Small intestine (tissue), 7 donors: ENCODE data around the gene TMEM53. TPM values are rescaled to one million over a fixed set of nuclear protein-coding genes. Genes with fewer than 3 reads are reported as not detected.
A peak's percentile ranks its signal among the peaks of the same experiment; 100 is the strongest.

ENCODE experiments used
- DNase-seq, 2 donors: peaks; one replicate each; pipeline versions ENCODE4 v3.0.0 to v3.0.0-alpha.2; 2013
- FAIRE-seq: peaks from 2 replicates; lab custom pipeline; 2012; peaks lifted over from hg19 to GRCh38; lab: Jason Lieb, UNC
- H3K27ac ChIP-seq, 3 donors: one replicate each; pipeline ENCODE4 v1.5.1; 2013; ENCODE audit warnings: low read length in 2 of 3, mild to moderate bottlenecking in 2 of 3, control low read depth in 1 of 3, inconsistent platforms in 1 of 3, low read depth in 1 of 3, moderate library complexity in 1 of 3
- H3K27me3 ChIP-seq, 3 donors: one replicate each; pipeline ENCODE4 v1.6.1; 2013; ENCODE audit warnings: low read length in 3 of 3, inconsistent platforms in 1 of 3; ENCODE audit not compliant: control insufficient read depth in 3 of 3, insufficient read depth in 3 of 3
- H3K36me3 ChIP-seq, 3 donors: one replicate each; pipeline ENCODE4 v1.6.1; 2013; ENCODE audit warnings: low read length in 3 of 3, inconsistent platforms in 1 of 3, low read depth in 1 of 3, mild to moderate bottlenecking in 1 of 3, moderate library complexity in 1 of 3; ENCODE audit not compliant: control insufficient read depth in 3 of 3, insufficient read depth in 2 of 3
- H3K4me1 ChIP-seq, 3 donors: one replicate each; pipeline ENCODE4 v1.6.1; 2013; ENCODE audit warnings: low read length in 2 of 3, inconsistent platforms in 1 of 3, low read depth in 1 of 3, mild to moderate bottlenecking in 1 of 3, moderate library complexity in 1 of 3; ENCODE audit not compliant: control insufficient read depth in 3 of 3, insufficient read depth in 2 of 3
- H3K4me3 ChIP-seq, 3 donors: one replicate each; pipeline ENCODE4 v1.5.1; 2013; ENCODE audit warnings: low read length in 3 of 3, control low read depth in 1 of 3, inconsistent platforms in 1 of 3, low read depth in 1 of 3, mild to moderate bottlenecking in 1 of 3, moderate library complexity in 1 of 3
- H3K9me3 ChIP-seq, 2 donors: one replicate each; pipeline ENCODE4 v1.6.1; 2013; ENCODE audit warnings: low read depth in 1 of 2, low read length in 1 of 2; ENCODE audit not compliant: control insufficient read depth in 2 of 2, insufficient read depth in 1 of 2
- WGBS, 3 donors: extraction: QIAGEN DNeasy Blood & Tissue Kit; methylation state at CpG; one replicate each; pipeline ENCODE4 v1.1.7; 2013; 5-methylcytosine and 5-hydroxymethylcytosine counted together
- polyA plus RNA-seq, 4 donors: library from polyadenylated mRNA; stranded (reverse) in 3 of 4; unstranded in 1 of 4; fragments of 200-250 nt in 3 of 4; fragments of 120-200 nt in 1 of 4; gene quantifications; one replicate each; pipeline versions ENCODE4 v1.2.1 to v1.2.3, GENCODE V29; 2013
- donor health status: healthy with polysubstance abuse.
- donor health status: control.
- donor health status: control.
- donor health status: Bipolar disorder and iron deficiency.
- donor health status: healthy.

The TMEM53 gene
- polyA plus RNA-seq, 4 donors, result 16.6 to 27.2 (median 22.8) TPM

DNA sequence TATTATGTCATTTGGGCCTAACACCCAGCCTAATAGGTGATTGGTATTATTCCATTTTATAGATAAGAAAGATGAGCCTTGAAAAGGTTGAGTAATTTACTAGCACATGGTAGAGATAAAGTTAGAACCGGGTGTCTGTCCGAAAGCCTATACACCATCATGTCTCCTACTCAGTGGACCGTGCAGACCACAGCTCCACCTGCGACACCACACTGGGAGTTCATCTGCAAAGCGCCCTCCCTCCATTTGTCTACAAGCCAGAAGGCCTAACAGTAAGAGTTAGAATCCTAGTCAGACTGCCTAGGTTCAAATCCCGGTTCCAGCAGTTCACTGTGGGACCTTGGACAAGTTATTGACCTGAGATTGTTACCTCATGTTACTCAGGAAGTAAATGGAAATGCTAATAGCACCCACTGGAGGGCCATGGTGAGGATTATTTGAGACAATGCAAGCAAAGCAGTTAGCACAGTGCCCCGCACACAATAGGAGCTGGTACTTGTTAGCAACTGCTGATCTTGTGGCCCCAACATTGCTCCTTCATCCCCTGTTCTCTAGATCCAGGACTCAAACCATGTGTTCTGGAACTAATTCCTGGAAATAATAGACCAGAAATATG is 20.7 kb upstream of the TMEM53 start:
- DNase-seq, result no peak
- Histone ChIP-seq H3K36me3 (no peaks in the 10 kb centered on the region), H3K27ac (no peak overlapping the region), H3K27me3 (no peaks in the 10 kb centered on the region), H3K4me1 (no peaks in the 10 kb centered on the region), H3K4me3 (no peak overlapping the region), H3K9me3 (no peaks in the 10 kb centered on the region)
- WGBS, 3 donors, result 83 to 87% (median 86%) methylated on average over 7 of the region's 7 CpGs
- FAIRE-seq, result no peak

GRCh38 chr1:44693900-44694299 is 19.6 kb upstream of the TMEM53 start:
- H3K9me3 ChIP-seq, result no peaks in the 10 kb centered on the region
- no peaks in the 10 kb centered on the region for H3K4me1 ChIP-seq
- WGBS, 3 donors, result 91 to 96% (median 91%) methylated on average over 3 of the region's 3 CpGs
- no peak overlapping the region for H3K4me3 ChIP-seq
- DNase-seq (no peak), FAIRE-seq (no peak)
- H3K27me3 ChIP-seq, result no peaks in the 10 kb centered on the region
- H3K27ac ChIP-seq, result no peak overlapping the region
- H3K36me3 ChIP-seq, result no peaks in the 10 kb centered on the region

- WGBS, 3 donors, result 82 to 97% (median 83%) methylated on average over 2 of the region's 2 CpGs
- Histone ChIP-seq H3K27me3 (no peaks in the 10 kb centered on the region), H3K4me1 (no peaks in the 10 kb centered on the region), H3K36me3 (no peaks in the 10 kb centered on the region), H3K27ac (no peak overlapping the region), H3K9me3 (no peaks in the 10 kb centered on the region), H3K4me3 (no peak overlapping the region)
- no peak for DNase-seq
- FAIRE-seq, result no peak
Measured at GRCh38 chr1:44693159-44693558, 18.9 kb upstream of the TMEM53 start.

DNA sequence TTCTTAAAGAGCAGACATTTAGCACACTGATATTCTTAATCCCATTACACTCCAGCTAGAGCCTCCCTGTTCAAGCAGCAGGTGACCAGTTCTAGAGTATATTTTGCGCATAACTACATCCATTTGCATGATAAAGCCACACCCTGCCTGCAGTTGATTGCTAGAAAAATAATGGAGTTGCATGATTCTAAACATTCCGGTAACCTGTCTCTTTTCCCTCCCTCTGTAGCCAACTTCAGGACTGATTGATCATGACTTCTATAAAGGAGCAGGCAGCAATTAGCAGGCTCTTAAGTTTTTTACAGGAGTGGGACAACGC is 15.1 kb upstream of the TMEM53 start:
- H3K27me3 ChIP-seq, result no peaks in the 10 kb centered on the region
- DNase-seq, result no peak
- no peak for FAIRE-seq
- H3K36me3 ChIP-seq, result no peaks in the 10 kb centered on the region
- H3K9me3 ChIP-seq, result no peaks in the 10 kb centered on the region
- H3K4me3 ChIP-seq, result no peak overlapping the region
- H3K4me1 ChIP-seq, result no peaks in the 10 kb centered on the region
- no peak overlapping the region for H3K27ac ChIP-seq
- 50 to 77% (median 73%) methylated on average over 3 of the region's 3 CpGs for WGBS, 3 donors

- no peak for FAIRE-seq
- no peaks in the 10 kb centered on the region for H3K9me3 ChIP-seq
- H3K27ac ChIP-seq, result no peak overlapping the region
- 57 to 79% (median 64%) methylated on average over 12 of the region's 12 CpGs for WGBS, 3 donors
- H3K4me1 ChIP-seq, result no peaks in the 10 kb centered on the region
- peak in 1 of 2 donors; percentile 60 for DNase-seq
- no peaks in the 10 kb centered on the region for H3K36me3 ChIP-seq
- no peaks in the 10 kb centered on the region for H3K27me3 ChIP-seq
- no peak overlapping the region for H3K4me3 ChIP-seq
Measured at GRCh38 chr1:44688760-44689446, 14.6 kb upstream of the TMEM53 start.

DNA sequence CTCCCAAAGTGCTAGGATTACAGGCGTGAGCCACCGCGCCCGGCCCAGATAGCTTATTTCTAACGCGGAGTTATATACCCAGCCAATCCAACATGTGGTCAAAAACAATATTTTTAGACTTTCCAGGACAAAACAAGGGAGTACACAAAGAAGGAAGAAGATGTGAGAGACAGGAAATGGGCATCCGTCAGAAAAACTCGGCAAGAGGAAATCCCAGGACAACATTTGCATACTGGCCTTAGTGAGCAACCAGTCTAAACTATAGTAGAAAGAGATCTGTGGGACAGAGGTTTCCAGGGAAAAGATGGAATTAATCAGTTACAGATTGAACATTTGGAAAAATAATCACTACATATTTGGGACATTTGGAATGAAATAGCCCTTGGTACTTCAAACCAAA is 11.6 kb upstream of the TMEM53 start:
- peaks cover 0 to 3% (median 0%) of the 10 kb centered on the region in 3 donors for H3K4me1 ChIP-seq
- no peaks in the 10 kb centered on the region for H3K36me3 ChIP-seq
- no peak overlapping the region for H3K4me3 ChIP-seq
- WGBS, 3 donors, result 87 to 94% (median 90%) methylated on average over 8 of the region's 8 CpGs
- DNase-seq (no peak), FAIRE-seq (no peak)
- no peaks in the 10 kb centered on the region for H3K27me3 ChIP-seq
- H3K27ac ChIP-seq, result no peak overlapping the region
- no peaks in the 10 kb centered on the region for H3K9me3 ChIP-seq

- H3K27me3 ChIP-seq, result no peaks in the 10 kb centered on the region
- peaks cover 0 to 3% (median 0%) of the 10 kb centered on the region in 3 donors for H3K4me1 ChIP-seq
- DNase-seq (no peak), FAIRE-seq (no peak)
- H3K9me3 ChIP-seq, result no peaks in the 10 kb centered on the region
- no peaks in the 10 kb centered on the region for H3K36me3 ChIP-seq
- H3K27ac ChIP-seq, result no peak overlapping the region
- 90 to 93% (median 92%) methylated on average over 4 of the region's 4 CpGs for WGBS, 3 donors
- H3K4me3 ChIP-seq, result no peak overlapping the region
Measured at GRCh38 chr1:44685218-44685617, 10.9 kb upstream of the TMEM53 start.

GRCh38 chr1:44684525-44684924 is 10.2 kb upstream of the TMEM53 start:
- 76 to 94% (median 90%) methylated on average over 1 of the region's 1 CpG for WGBS, 3 donors
- no peaks in the 10 kb centered on the region for H3K27me3 ChIP-seq
- no peaks in the 10 kb centered on the region for H3K36me3 ChIP-seq
- DNase-seq (no peak), FAIRE-seq (no peak)
- H3K9me3 ChIP-seq, result no peaks in the 10 kb centered on the region
- H3K4me1 ChIP-seq, result peaks cover 0 to 5% (median 0%) of the 10 kb centered on the region in 3 donors
- H3K4me3 ChIP-seq, result no peak overlapping the region
- no peak overlapping the region for H3K27ac ChIP-seq
